Cortex of kidney (tissue), 1 donor: ENCODE results near the gene SLC25A26.
"Not testable (repeated sequence)": the region's sequence is repeated elsewhere in the genome, so short reads cannot be mapped to it uniquely, and the experiment has no call there.

Source experiments
- DNase-seq: peaks from one replicate; lab custom pipeline; 2025; lab: John Stamatoyannopoulos, UW

SLC25A26 gene

GRCh38 chr3:66410976-66411375, 190.2 kb downstream of the SLC25A26 start:
- no peak for DNase-seq

- DNase-seq: no peak
These were observed 190.7 kb downstream of the SLC25A26 start for GRCh38 chr3:66411474-66411873.

GRCh38 chr3:66411961-66412887, 191.4 kb downstream of the SLC25A26 start:
- no peak for DNase-seq

GRCh38 chr3:66413151-66413751, 192.4 kb downstream of the SLC25A26 start:
- DNase-seq: no peak

GRCh38 chr3:66414846-66415245, 194.0 kb downstream of the SLC25A26 start:
- no peak for DNase-seq

GRCh38 chr3:66415867-66416428, 195.1 kb downstream of the SLC25A26 start:
- DNase-seq: no peak

- DNase-seq: no peak
These were observed 195.9 kb downstream of the SLC25A26 start for GRCh38 chr3:66416556-66417304.

GRCh38 chr3:66418475-66418931, 197.7 kb downstream of the SLC25A26 start:
- no peak for DNase-seq

- no peak for DNase-seq
These were observed 198.2 kb downstream of the SLC25A26 start for GRCh38 chr3:66419036-66419435.

- DNase-seq: not testable (repeated sequence)
These were observed 200.3 kb downstream of the SLC25A26 start for GRCh38 chr3:66421144-66421543.

- DNase-seq: not testable (repeated sequence)
These were observed 201.1 kb downstream of the SLC25A26 start for GRCh38 chr3:66421893-66422292.

GRCh38 chr3:66423791-66424190, 203.0 kb downstream of the SLC25A26 start:
- no peak for DNase-seq

GRCh38 chr3:66425032-66425431, 204.2 kb downstream of the SLC25A26 start:
- DNase-seq: no peak

GRCh38 chr3:66425576-66426114, 204.8 kb downstream of the SLC25A26 start:
- DNase-seq: no peak

- no peak for DNase-seq
These were observed 205.3 kb downstream of the SLC25A26 start for GRCh38 chr3:66426135-66426534.

- DNase-seq: no peak
These were observed 206.6 kb downstream of the SLC25A26 start for GRCh38 chr3:66427352-66427751.

GRCh38 chr3:66427951-66428474, 207.2 kb downstream of the SLC25A26 start:
- DNase-seq: no peak
